HepG2 (cell line): ENCODE results near the gene CBX2. TPM values are rescaled to one million over a fixed set of nuclear protein-coding genes. Genes with fewer than 3 reads are reported as not detected.
A peak's percentile ranks its signal among the peaks of the same experiment; 100 is the strongest.

Source experiments
- CEBPG ChIP-seq: IDR thresholded peaks from 2 replicates; pipeline ENCODE4 v1.6.1; 2016
- CEBPZ ChIP-seq: IDR thresholded peaks from 2 replicates; pipeline ENCODE4 v1.6.1; 2012; ENCODE audit warnings: low read length, improper control_type of control experiment
- ETS1 ChIP-seq: sonication (generic); formaldehyde crosslinking; IDR thresholded peaks from 2 replicates; pipeline ENCODE4 v1.4.0; 2020; ENCODE audit warnings: missing genetic modification reagents
- SMARCE1 ChIP-seq: fragments of 450-650 bp; IDR thresholded peaks from 2 replicates; pipeline ENCODE4 v1.6.1; 2017; ENCODE audit warnings: borderline replicate concordance
- ZBTB1 ChIP-seq: sonication (generic); formaldehyde crosslinking; IDR thresholded peaks from 2 replicates; pipeline ENCODE4 v1.4.0; 2020; ENCODE audit warnings: missing genetic modification reagents, borderline replicate concordance
- ZBTB25 ChIP-seq: IDR thresholded peaks from 2 replicates; pipeline ENCODE4 v1.6.1; 2018; ENCODE audit warnings: missing genetic modification reagents
- ZNF276 ChIP-seq: sonication (generic); formaldehyde crosslinking; IDR thresholded peaks from 2 replicates; pipeline ENCODE4 v1.4.0; 2020; ENCODE audit warnings: mild to moderate bottlenecking, low read depth, missing genetic modification reagents
- ZNF33A ChIP-seq: sonication (generic); formaldehyde crosslinking; IDR thresholded peaks from 2 replicates; pipeline ENCODE4 v1.5.1; 2020; ENCODE audit warnings: missing genetic modification reagents, mild to moderate bottlenecking, moderate library complexity, borderline replicate concordance
- ZNF501 ChIP-seq: sonication (generic); formaldehyde crosslinking; IDR thresholded peaks from 2 replicates; pipeline ENCODE4 v1.5.1; 2020; ENCODE audit warnings: mild to moderate bottlenecking, moderate library complexity, missing genetic modification reagents
- ZNF552 ChIP-seq: sonication (generic); formaldehyde crosslinking; IDR thresholded peaks from 2 replicates; pipeline ENCODE4 v1.9.0; 2022; ENCODE audit warnings: missing genetic modification reagents, mild to moderate bottlenecking, borderline replicate concordance
- ZNF574 ChIP-seq: sonication (generic); formaldehyde crosslinking; IDR thresholded peaks from 2 replicates; pipeline ENCODE4 v1.4.0; 2020; ENCODE audit warnings: missing genetic modification reagents
- ZNF773 ChIP-seq: sonication (generic); formaldehyde crosslinking; IDR thresholded peaks from 2 replicates; pipeline ENCODE4 v1.4.0; 2020; ENCODE audit warnings: missing genetic modification reagents, borderline replicate concordance
- polyA plus RNA-seq, 8 experiments: library from polyadenylated mRNA; depleted of rRNA in 3 of 8; stranded (reverse) in 7 of 8; unstranded in 1 of 8; fragments of >200 nt; fragmentation: Illumina TruSeq in 4 of 8; extraction: Trizol in 4 of 8; gene quantifications; 2 replicates each; pipeline versions ENCODE4 v1.2.1 to v1.2.3, GENCODE V29; 2011 to 2016; ENCODE audit warnings: low read depth in 4 of 8, missing spikeins in 1 of 8, mixed read lengths in 1 of 8; ENCODE audit not compliant: insufficient read depth in 1 of 8
- total RNA-seq, 5 experiments: library from RNA; depleted of rRNA; stranded (reverse); fragments of >200 nt; fragmentation: Illumina TruSeq; extraction: Trizol; gene quantifications; 2 replicates each; pipeline ENCODE4 v1.2.3, GENCODE V29; 2016; ENCODE audit warnings: low read depth in 1 of 5
- TF ChIP-seq, protein P1 (sequence below): sonication (generic); formaldehyde crosslinking; IDR thresholded peaks from 2 replicates; pipeline ENCODE4 v1.4.0; 2020; ENCODE audit warnings: mild to moderate bottlenecking, missing genetic modification reagents, borderline replicate concordance

CBX2 gene
- total and polyA plus RNA-seq, 2 of the 13 experiments (the other 11 are each of a cell fraction or from before 2014, with no cell fraction given): 14.5 to 31.1 TPM

GRCh38 chr17:79742951-79743476 lies 34.9 kb upstream of the CBX2 start (continued):
- no peak for TF ChIP-seq ZNF276 (CRISPR knock-in tag)
- TF ChIP-seq, protein P1, sequence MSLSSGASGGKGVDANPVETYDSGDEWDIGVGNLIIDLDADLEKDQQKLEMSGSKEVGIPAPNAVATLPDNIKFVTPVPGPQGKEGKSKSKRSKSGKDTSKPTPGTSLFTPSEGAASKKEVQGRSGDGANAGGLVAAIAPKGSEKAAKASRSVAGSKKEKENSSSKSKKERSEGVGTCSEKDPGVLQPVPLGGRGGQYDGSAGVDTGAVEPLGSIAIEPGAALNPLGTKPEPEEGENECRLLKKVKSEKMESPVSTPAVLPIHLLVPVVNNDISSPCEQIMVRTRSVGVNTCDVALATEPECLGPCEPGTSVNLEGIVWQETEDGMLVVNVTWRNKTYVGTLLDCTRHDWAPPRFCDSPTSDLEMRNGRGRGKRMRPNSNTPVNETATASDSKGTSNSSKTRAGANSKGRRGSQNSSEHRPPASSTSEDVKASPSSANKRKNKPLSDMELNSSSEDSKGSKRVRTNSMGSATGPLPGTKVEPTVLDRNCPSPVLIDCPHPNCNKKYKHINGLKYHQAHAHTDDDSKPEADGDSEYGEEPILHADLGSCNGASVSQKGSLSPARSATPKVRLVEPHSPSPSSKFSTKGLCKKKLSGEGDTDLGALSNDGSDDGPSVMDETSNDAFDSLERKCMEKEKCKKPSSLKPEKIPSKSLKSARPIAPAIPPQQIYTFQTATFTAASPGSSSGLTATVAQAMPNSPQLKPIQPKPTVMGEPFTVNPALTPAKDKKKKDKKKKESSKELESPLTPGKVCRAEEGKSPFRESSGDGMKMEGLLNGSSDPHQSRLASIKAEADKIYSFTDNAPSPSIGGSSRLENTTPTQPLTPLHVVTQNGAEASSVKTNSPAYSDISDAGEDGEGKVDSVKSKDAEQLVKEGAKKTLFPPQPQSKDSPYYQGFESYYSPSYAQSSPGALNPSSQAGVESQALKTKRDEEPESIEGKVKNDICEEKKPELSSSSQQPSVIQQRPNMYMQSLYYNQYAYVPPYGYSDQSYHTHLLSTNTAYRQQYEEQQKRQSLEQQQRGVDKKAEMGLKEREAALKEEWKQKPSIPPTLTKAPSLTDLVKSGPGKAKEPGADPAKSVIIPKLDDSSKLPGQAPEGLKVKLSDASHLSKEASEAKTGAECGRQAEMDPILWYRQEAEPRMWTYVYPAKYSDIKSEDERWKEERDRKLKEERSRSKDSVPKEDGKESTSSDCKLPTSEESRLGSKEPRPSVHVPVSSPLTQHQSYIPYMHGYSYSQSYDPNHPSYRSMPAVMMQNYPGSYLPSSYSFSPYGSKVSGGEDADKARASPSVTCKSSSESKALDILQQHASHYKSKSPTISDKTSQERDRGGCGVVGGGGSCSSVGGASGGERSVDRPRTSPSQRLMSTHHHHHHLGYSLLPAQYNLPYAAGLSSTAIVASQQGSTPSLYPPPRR (CRISPR knock-in tag): peak; percentile 14; the same call in 1 of the 2 replicates
- TF ChIP-seq ZBTB1 (CRISPR knock-in tag): no peak
- no peak for TF ChIP-seq ETS1 (CRISPR knock-in tag)
- peak; percentile 58; the same call in 1 of the 2 replicates for TF ChIP-seq ZBTB25 (CRISPR knock-in tag)
- TF ChIP-seq CEBPZ: no peak
- no peak; the same call in 1 of the 2 replicates for TF ChIP-seq ZNF773 (CRISPR knock-in tag)
- TF ChIP-seq CEBPG (CRISPR knock-in tag): peak; percentile 39
- TF ChIP-seq SMARCE1: no peak
- no peak for TF ChIP-seq ZNF33A (CRISPR knock-in tag)
- TF ChIP-seq ZNF574 (CRISPR knock-in tag): peak; percentile 71; the same call in 1 of the 2 replicates
- TF ChIP-seq ZNF552 (CRISPR knock-in tag): no peak; the same call in 1 of the 2 replicates
- peak; percentile 58; the same call in 1 of the 2 replicates for TF ChIP-seq ZNF501 (CRISPR knock-in tag)
